Amniotic stem cell (primary cell): ENCODE results near the gene SYNGR3.

Source experiments
- DNase-seq: peaks from one replicate; lab custom pipeline; 2025; lab: John Stamatoyannopoulos, UW

The SYNGR3 gene

GRCh38 chr16:1976951-1977874, 12.6 kb upstream of the SYNGR3 start:
- no peak for DNase-seq

- DNase-seq = no peak
Observed at GRCh38 chr16:1977875-1978268, 11.9 kb upstream of the SYNGR3 start.

- DNase-seq = no peak
Observed at GRCh38 chr16:1978476-1979120, 11.2 kb upstream of the SYNGR3 start.

GRCh38 chr16:1979271-1980029, 10.3 kb upstream of the SYNGR3 start:
- DNase-seq = no peak

- no peak for DNase-seq
Observed at GRCh38 chr16:1980030-1980769, 9.6 kb upstream of the SYNGR3 start.

- DNase-seq = no peak
Observed at GRCh38 chr16:1980770-1981087, 9.0 kb upstream of the SYNGR3 start.

- no peak for DNase-seq
Observed at GRCh38 chr16:1981398-1981836, 8.4 kb upstream of the SYNGR3 start, which contains the start of gene NOXO1. NOXO1 (minus strand) TSS chr16:1981469; CDS start chr16:1981179, 290 bp downstream.

- DNase-seq = no peak
Observed at GRCh38 chr16:1982013-1982433, 7.7 kb upstream of the SYNGR3 start.

GRCh38 chr16:1982991-1983543, 6.7 kb upstream of the SYNGR3 start:
- no peak for DNase-seq

- peak; percentile 79 for DNase-seq
Observed at GRCh38 chr16:1983544-1984346, 6.0 kb upstream of the SYNGR3 start, which contains the start of gene GFER. GFER (plus strand) TSS chr16:1984193; CDS start chr16:1984219, 26 bp downstream.

GRCh38 chr16:1984347-1985225, 5.2 kb upstream of the SYNGR3 start:
- DNase-seq = no peak

- DNase-seq = no peak
Observed at GRCh38 chr16:1985466-1986150, 4.2 kb upstream of the SYNGR3 start.

- no peak for DNase-seq
Observed at GRCh38 chr16:1987198-1987597, 2.6 kb upstream of the SYNGR3 start.

GRCh38 chr16:1990101-1990350, 256 bp downstream of the SYNGR3 start:
- DNase-seq = no peak

GRCh38 chr16:1990351-1991134, 773 bp downstream of the SYNGR3 start:
- DNase-seq = no peak

- no peak for DNase-seq
Observed at GRCh38 chr16:1991135-1991551, 1.4 kb downstream of the SYNGR3 start.

- no peak for DNase-seq
Observed at GRCh38 chr16:1991588-1991947, 1.8 kb downstream of the SYNGR3 start.

GRCh38 chr16:1991948-1992703, 2.4 kb downstream of the SYNGR3 start:
- peak; percentile 88 for DNase-seq
